Measurements from ENCODE around the gene NDE1.

GRCh38 chr16:15725641-15726240 is 75.7 kb downstream of the NDE1 start:
- TF ChIP-seq EP300 (IDR thresholded peaks at IDR 0.05), result no peak
- TF ChIP-seq CTCF (IDR thresholded peaks at IDR 0.05), result no peak
- no peak for TF ChIP-seq POLR2A (IDR thresholded peaks at IDR 0.05)
